PC-3 (cell line): ENCODE data around the gene ESYT2. TPM values are rescaled to one million over a fixed set of nuclear protein-coding genes. Genes with fewer than 3 reads are reported as not detected.

Experiments
- ATAC-seq: fragments of 200-7000 bp; cut with Tn5 transposase; 2 replicates; pipeline ENCODE4 v1.9.1; 2020; ENCODE audit warnings: mild to moderate bottlenecking, moderate library complexity
- BruUV-seq: library from RNA; stranded (reverse); fragments of 400-500 nt; replicated peaks from 2 replicates; lab custom pipeline; 2021; lab: Mats Ljungman, UMichigan
- CTCF ChIA-PET: fragments of 300-600 bp; sonication (Branson Sonifier 250); formaldehyde crosslinking; loops from one replicate; lab custom pipeline; 2022; ENCODE audit warnings: antibody characterized with exemption; lab: Charles Lee
- POLR2A ChIA-PET: fragments of 300-600 bp; sonication (Branson Sonifier 250); formaldehyde crosslinking; loops from one replicate; lab custom pipeline; 2022; ENCODE audit warnings: antibody characterized with exemption; ENCODE audit not compliant: unreplicated experiment; lab: Charles Lee
- DNase-seq: peaks from one replicate; pipeline ENCODE4 v3.0.0-alpha.2; 2015
- H2AFZ ChIP-seq: fragments of 300-600 bp; sonication (generic); 2 replicates; pipeline ENCODE4 v1.6.0; 2016; ENCODE audit warnings: antibody characterized with exemption, low read length
- H3F3A ChIP-seq: fragments of 300-600 bp; sonication (generic); one replicate; pipeline ENCODE4 v1.6.0; 2017; ENCODE audit warnings: antibody characterized with exemption, low read length, control low read depth, mild to moderate bottlenecking; ENCODE audit not compliant: unreplicated experiment
- H3K27ac ChIP-seq: fragments of 300-600 bp; sonication (generic); 2 replicates; pipeline ENCODE4 v1.5.1; 2016; ENCODE audit warnings: mild to moderate bottlenecking, low read length
- H3K27me3 ChIP-seq: fragments of 300-600 bp; sonication (generic); 2 replicates; pipeline ENCODE4 v1.6.1; 2016; ENCODE audit warnings: low read length, mixed read lengths
- H3K36me3 ChIP-seq: fragments of 300-600 bp; sonication (generic); 2 replicates; pipeline ENCODE4 v1.6.1; 2016; ENCODE audit warnings: low read depth, mixed run types, low read length, mixed read lengths
- H3K4me1 ChIP-seq: fragments of 300-600 bp; sonication (generic); 2 replicates; pipeline ENCODE4 v1.5.1; 2016; ENCODE audit warnings: low read length; ENCODE audit not compliant: insufficient read depth
- H3K4me2 ChIP-seq: fragments of 300-600 bp; sonication (generic); 2 replicates; pipeline ENCODE4 v1.6.0; 2016; ENCODE audit warnings: low read length
- H3K4me3 ChIP-seq: fragments of 300-600 bp; sonication (generic); 2 replicates; pipeline ENCODE4 v1.5.1; 2016; ENCODE audit warnings: mild to moderate bottlenecking, low read length, mixed read lengths
- H3K79me2 ChIP-seq: fragments of 300-600 bp; sonication (generic); 2 replicates; pipeline ENCODE4 v1.6.1; 2017; ENCODE audit warnings: low read length, mixed read lengths
- H3K9ac ChIP-seq: fragments of 300-600 bp; sonication (generic); 2 replicates; pipeline ENCODE4 v1.6.0; 2016; ENCODE audit warnings: mild to moderate bottlenecking, low read length
- H3K9me2 ChIP-seq: fragments of 300-600 bp; sonication (generic); replicated peaks from 2 replicates; pipeline ENCODE4 v1.6.1; 2016; ENCODE audit warnings: mixed run types, low read length, mixed read lengths
- H3K9me3 ChIP-seq: fragments of 300-600 bp; sonication (generic); 2 replicates; pipeline ENCODE4 v1.6.1; 2016; ENCODE audit warnings: low read length, mixed read lengths
- H4K20me1 ChIP-seq: fragments of 300-600 bp; sonication (generic); 2 replicates; pipeline ENCODE4 v1.6.1; 2016; ENCODE audit warnings: low read length, mixed read lengths
- EZH2 ChIP-seq: fragments of 300-600 bp; sonication (generic); IDR thresholded peaks from one replicate; pipeline ENCODE4 v1.6.1; 2017; ENCODE audit warnings: antibody characterized with exemption, mild to moderate bottlenecking, low read length; ENCODE audit not compliant: unreplicated experiment
- EZH2phosphoT487 ChIP-seq: fragments of 300-600 bp; sonication (generic); IDR thresholded peaks from 2 replicates; pipeline ENCODE4 v1.6.1; 2018; ENCODE audit warnings: mild to moderate bottlenecking, antibody characterized with exemption, low read length, borderline replicate concordance
- intact Hi-C: fragments of 100-400 bp; cut with micrococcal nuclease; formaldehyde crosslinking; loops from 2 replicates; pipeline ENCODE4 v1.9.0; 2023
- total RNA-seq: library from RNA; depleted of rRNA; stranded (reverse); fragments of >200 nt; gene quantifications from 2 replicates; pipeline ENCODE4 v1.2.3, GENCODE V29; 2014
- TF ChIP-seq, protein P1 (sequence below): fragments of 300-600 bp; sonication (generic); conservative IDR thresholded peaks from 2 replicates; pipeline ENCODE4 v1.5.1; 2017; ENCODE audit warnings: antibody characterized with exemption, low read depth, mild to moderate bottlenecking, low read length

ESYT2 gene
- total RNA-seq, 1 experiment from 2014 or later, result 76.1 TPM

DNA sequence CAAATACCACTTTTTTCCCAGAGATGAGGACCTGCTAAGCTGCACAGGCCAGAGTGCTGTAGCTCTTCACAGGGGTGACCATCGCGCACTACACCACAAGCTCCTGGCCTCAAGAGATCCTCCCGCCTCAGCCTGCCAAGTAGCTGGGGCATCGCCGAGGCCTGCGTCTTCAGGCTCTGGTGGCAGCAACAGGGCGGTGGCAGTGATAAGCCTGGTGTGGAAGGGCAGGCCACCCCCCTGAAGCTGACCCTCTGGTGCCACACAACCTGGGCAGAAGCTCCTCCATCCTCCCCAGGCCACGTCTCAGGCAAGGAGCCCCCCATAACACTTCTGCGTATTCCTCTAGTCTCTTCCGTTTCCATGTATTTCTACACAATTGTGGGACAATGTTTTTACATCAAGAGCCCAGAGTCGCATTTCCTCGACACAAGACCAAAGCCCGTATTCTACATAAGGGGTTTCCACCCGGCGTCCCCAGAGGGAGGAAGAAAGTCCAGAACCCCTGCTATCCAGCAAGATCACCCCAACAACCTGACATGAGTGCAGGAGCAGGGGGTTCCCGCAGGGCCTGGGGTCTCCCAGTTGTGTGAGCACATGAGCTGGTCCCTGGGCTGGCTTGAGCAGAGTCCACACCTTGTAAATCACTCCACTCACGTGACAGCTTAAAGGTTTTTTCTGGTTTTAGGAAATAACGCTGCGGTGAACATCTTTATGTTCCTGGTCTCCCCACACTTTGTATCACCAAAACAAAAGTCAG, 87.1 kb downstream of the ESYT2 start:
- no peaks in the 10 kb centered on the region for H3K79me2 ChIP-seq
- BruUV-seq, result no TSS peak
- TF ChIP-seq, protein P1, sequence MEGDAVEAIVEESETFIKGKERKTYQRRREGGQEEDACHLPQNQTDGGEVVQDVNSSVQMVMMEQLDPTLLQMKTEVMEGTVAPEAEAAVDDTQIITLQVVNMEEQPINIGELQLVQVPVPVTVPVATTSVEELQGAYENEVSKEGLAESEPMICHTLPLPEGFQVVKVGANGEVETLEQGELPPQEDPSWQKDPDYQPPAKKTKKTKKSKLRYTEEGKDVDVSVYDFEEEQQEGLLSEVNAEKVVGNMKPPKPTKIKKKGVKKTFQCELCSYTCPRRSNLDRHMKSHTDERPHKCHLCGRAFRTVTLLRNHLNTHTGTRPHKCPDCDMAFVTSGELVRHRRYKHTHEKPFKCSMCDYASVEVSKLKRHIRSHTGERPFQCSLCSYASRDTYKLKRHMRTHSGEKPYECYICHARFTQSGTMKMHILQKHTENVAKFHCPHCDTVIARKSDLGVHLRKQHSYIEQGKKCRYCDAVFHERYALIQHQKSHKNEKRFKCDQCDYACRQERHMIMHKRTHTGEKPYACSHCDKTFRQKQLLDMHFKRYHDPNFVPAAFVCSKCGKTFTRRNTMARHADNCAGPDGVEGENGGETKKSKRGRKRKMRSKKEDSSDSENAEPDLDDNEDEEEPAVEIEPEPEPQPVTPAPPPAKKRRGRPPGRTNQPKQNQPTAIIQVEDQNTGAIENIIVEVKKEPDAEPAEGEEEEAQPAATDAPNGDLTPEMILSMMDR, result no peak
- TF ChIP-seq EZH2phosphoT487 (no peak), EZH2 (no peak)
- ChIA-PET CTCF (no interaction called here), POLR2A (interaction anchor here (0.5 to 0.6 kb wide), 2 partner anchors 121 to 122 kb away, joined by 3 to 6 read pairs; no protein-coding TSS in a partner anchor)
- H3K9me2 ChIP-seq, result no peaks in the 10 kb centered on the region
- peaks cover 12% of the 10 kb centered on the region for H3F3A ChIP-seq
- H3K27me3 ChIP-seq, result no peaks in the 10 kb centered on the region
- no peak overlapping the region for H2AFZ ChIP-seq
- no peaks in the 10 kb centered on the region for H4K20me1 ChIP-seq
- ATAC-seq (no peak), DNase-seq (no peak)
- H3K4me1 ChIP-seq, result peaks cover 31% of the 10 kb centered on the region
- no peaks in the 10 kb centered on the region for H3K9me3 ChIP-seq
- no peak overlapping the region for H3K4me2 ChIP-seq
- intact Hi-C loops, result no loop called here
- no peak overlapping the region for H3K4me3 ChIP-seq
- no peak overlapping the region for H3K9ac ChIP-seq
- H3K36me3 ChIP-seq, result peaks cover 25% of the 10 kb centered on the region; the same call in 1 of the 2 replicates
- no peak overlapping the region for H3K27ac ChIP-seq

DNA sequence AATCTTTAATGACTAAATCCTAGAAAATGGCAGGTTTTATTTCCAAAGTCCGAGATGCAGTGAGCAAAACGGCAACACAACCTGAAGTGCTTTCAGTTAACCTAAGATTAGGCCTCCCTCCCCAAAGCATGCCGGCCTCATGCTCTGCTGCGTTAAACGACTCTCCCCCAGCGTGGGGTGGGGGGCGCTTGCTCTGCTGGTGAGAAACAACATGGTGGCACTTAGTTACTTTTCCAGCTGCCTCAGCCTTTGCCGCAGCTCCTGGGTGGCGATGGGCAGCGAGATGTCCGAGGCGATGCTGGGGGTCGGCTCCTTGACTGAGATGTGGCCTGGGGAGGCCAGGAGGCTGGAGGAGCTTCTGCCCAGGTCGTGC, 88.0 kb downstream of the ESYT2 start:
- Histone ChIP-seq H3K79me2 (no peaks in the 10 kb centered on the region), H3K36me3 (peaks cover 25% of the 10 kb centered on the region; the same call in 1 of the 2 replicates), H3F3A (peaks cover 12% of the 10 kb centered on the region), H3K4me1 (peaks cover 31% of the 10 kb centered on the region), H3K9me2 (no peaks in the 10 kb centered on the region), H3K27me3 (no peaks in the 10 kb centered on the region), H3K4me2 (peak overlapping the region; percentile 74), H3K27ac (peak overlapping the region; percentile 94), H4K20me1 (no peaks in the 10 kb centered on the region), H2AFZ (peak overlapping the region; percentile 41; the same call in 1 of the 2 replicates), H3K4me3 (no peak overlapping the region), H3K9ac (peak overlapping the region; percentile 35), H3K9me3 (no peaks in the 10 kb centered on the region)
- no TSS peak for BruUV-seq
- ATAC-seq (no peak), DNase-seq (no peak)
- CTCF ChIA-PET, result no interaction called here
- POLR2A ChIA-PET, result no interaction called here
- intact Hi-C loops, result loop anchor here (2.0 kb wide), 2 partner anchors 44 to 78 kb away; no protein-coding TSS in a partner anchor
- TF ChIP-seq EZH2phosphoT487 (no peak), EZH2 (no peak)
- TF ChIP-seq, protein P1, result no peak
